Measurements from ENCODE around the gene RPS23. TPM values are rescaled to one million over a fixed set of nuclear protein-coding genes. Genes with fewer than 3 reads are reported as not detected.

The RPS23 gene
- polyA plus RNA-seq, 3 donors, result 2,895 to 3,097 (median 3,077) TPM

- no peak for DNase-seq (ENCODE audit: low read depth in 3 of 3, low spot score in 2 of 3)
These were observed 25.4 kb downstream of the RPS23 start for GRCh38 chr5:82252744-82253143.

GRCh38 chr5:82246960-82247574 lies 31.1 kb downstream of the RPS23 start:
- no peak for DNase-seq (ENCODE audit: low read depth in 3 of 3, low spot score in 2 of 3)

- DNase-seq (ENCODE audit: low read depth in 3 of 3, low spot score in 2 of 3), result no peak
These were observed 33.1 kb downstream of the RPS23 start for GRCh38 chr5:82244854-82245635.

DNA sequence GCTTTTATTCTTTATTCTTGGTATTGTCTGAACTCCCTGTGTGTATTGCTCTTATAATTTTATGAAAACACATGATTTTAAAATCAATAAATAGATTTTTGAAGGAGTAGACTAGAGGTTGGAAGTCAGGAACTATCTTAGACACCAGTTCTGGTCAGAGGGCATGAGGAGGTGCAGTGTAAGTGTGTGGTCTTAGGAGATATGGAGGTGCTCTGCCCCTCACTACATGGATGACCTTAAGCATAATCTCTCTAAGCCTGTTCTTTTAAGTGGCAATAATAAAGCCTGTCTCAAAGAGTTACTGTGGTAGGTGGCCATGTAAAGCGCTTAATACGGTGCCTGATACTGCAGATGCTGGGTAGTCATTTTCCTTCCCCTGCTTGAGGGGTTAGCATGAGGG lies 34.0 kb downstream of the RPS23 start:
- DNase-seq (ENCODE audit: low read depth in 3 of 3, low spot score in 2 of 3), result no peak

DNA sequence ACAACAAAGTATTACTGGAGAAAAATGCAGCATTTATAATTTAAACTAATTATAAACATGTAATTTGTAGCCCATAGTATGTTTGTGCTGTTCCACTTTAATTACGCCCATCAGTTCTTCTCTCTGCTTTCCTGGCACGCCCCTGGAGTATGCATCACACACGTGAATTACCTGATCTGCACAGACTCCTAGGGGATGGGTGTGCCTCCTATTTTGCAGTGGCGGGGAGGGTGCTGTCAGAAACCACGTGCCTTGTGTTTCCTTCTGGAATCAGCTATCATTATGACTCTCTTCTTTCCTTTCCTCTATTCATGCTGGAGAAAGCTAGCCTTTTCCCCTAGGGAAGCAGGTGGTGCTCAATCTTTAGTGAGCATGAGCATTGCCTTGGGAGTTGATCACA lies 43.3 kb downstream of the RPS23 start:
- no peak for DNase-seq (ENCODE audit: low read depth in 3 of 3, low spot score in 2 of 3)

DNA sequence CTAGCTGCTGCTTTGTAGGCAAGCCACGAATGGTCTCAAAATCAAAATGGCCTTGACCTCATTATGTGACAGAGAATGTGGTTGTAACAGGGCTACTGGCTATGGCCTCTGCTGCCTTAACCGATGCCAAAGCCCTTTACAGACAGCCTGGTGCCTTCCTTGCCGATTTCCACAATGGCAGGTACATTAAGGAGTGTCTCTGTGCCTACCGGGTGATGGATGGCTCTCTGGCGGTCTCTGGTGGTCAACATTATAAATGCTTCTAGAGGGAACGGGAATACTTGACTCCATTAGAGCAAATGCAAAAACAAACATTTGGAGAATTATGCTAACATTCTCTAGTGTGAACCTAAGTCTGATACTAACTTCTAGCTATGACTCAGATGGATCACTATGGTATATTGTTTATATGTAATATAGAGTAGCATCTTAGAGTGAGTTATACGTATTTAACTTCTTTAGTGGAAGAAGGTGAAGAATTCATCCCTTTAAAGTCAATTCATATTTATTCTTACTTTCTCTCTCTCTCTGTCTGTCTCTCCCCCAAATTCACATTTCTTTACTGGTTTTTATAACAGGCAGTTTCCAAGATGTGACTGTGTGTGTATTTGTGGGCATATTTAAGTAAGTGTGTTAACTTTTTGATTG lies 52.5 kb downstream of the RPS23 start:
- peak; percentile 47 to 53 (median 53) for DNase-seq (ENCODE audit: low read depth in 3 of 3, low spot score in 2 of 3)
